GM12878 (cell line): ENCODE measurements around the gene MTR. TPM values are rescaled to one million over a fixed set of nuclear protein-coding genes. Genes with fewer than 3 reads are reported as not detected.

ENCODE experiments used
- CHD1 ChIP-seq: IDR thresholded peaks from 2 replicates; pipeline ENCODE4 v1.6.1; 2012; ENCODE audit warnings: low read depth, low read length, improper control_type of control experiment
- EED ChIP-seq: sonication (generic); IDR thresholded peaks from 2 replicates; pipeline ENCODE4 v1.6.1; 2016; ENCODE audit warnings: antibody characterized with exemption, low read depth
- ELK1 ChIP-seq: IDR thresholded peaks from 2 replicates; pipeline ENCODE4 v1.6.1; 2012; ENCODE audit warnings: low read depth, low read length, improper control_type of control experiment
- ETV6 ChIP-seq, 2 experiments: fragments of 450-650 bp in 1 of 2; IDR thresholded peaks in 1 of 2; conservative IDR thresholded peaks in 1 of 2; 2 replicates each; pipeline ENCODE4 v1.6.1; 2014; ENCODE audit warnings: antibody characterized with exemption in 1 of 2, borderline replicate concordance in 1 of 2, low read depth in 1 of 2, mild to moderate bottlenecking in 1 of 2, moderate library complexity in 1 of 2
- EZH2 ChIP-seq: IDR thresholded peaks from 2 replicates; pipeline ENCODE4 v1.6.1; 2012; ENCODE audit warnings: low read depth, mild to moderate bottlenecking, control low read depth, inconsistent platforms, low read length, borderline replicate concordance; ENCODE audit not compliant: control insufficient read depth
- FOS ChIP-seq: IDR thresholded peaks from 3 replicates; pipeline ENCODE4 v1.6.1; 2011; ENCODE audit warnings: borderline replicate concordance; ENCODE audit not compliant: insufficient read length; ENCODE audit errors: extremely low read depth
- HCFC1 ChIP-seq: fragments of 150-350 bp; IDR thresholded peaks from 2 replicates; pipeline ENCODE4 v1.6.1; 2014; ENCODE audit warnings: low read length
- IKZF1 ChIP-seq: fragments of 450-650 bp; conservative IDR thresholded peaks from 2 replicates; pipeline ENCODE4 v1.6.1; 2017; ENCODE audit warnings: antibody characterized with exemption, mild to moderate bottlenecking
- KLF5 ChIP-seq: fragments of 450-650 bp; IDR thresholded peaks from 2 replicates; pipeline ENCODE4 v1.6.1; 2014; ENCODE audit warnings: mild to moderate bottlenecking; ENCODE audit not compliant: partially characterized antibody
- MEF2B ChIP-seq: fragments of 450-650 bp; IDR thresholded peaks from 2 replicates; pipeline ENCODE4 v1.6.1; 2018; ENCODE audit warnings: mild to moderate bottlenecking, moderate library complexity; ENCODE audit not compliant: partially characterized antibody, poor library complexity, severe bottlenecking
- MYB ChIP-seq: fragments of 150-350 bp; IDR thresholded peaks from 2 replicates; pipeline ENCODE4 v1.6.1; 2014; ENCODE audit warnings: mild to moderate bottlenecking, low read depth, low read length, borderline replicate concordance
- NBN ChIP-seq: fragments of 450-650 bp; IDR thresholded peaks from 2 replicates; pipeline ENCODE4 v1.6.1; 2016
- NFIC ChIP-seq: IDR thresholded peaks from 2 replicates; pipeline ENCODE4 v1.6.1; 2012; ENCODE audit warnings: low read depth, mild to moderate bottlenecking, inconsistent platforms, low read length, moderate library complexity
- NR2C1 ChIP-seq: fragments of 450-650 bp; IDR thresholded peaks from 2 replicates; pipeline ENCODE4 v1.6.1; 2017; ENCODE audit warnings: antibody characterized with exemption, mild to moderate bottlenecking, moderate library complexity
- POLR2A ChIP-seq: IDR thresholded peaks from 2 replicates; pipeline ENCODE4 v1.6.1; 2011; ENCODE audit warnings: low read depth, mild to moderate bottlenecking, low read length
- POLR2AphosphoS2 ChIP-seq: IDR thresholded peaks from 2 replicates; pipeline ENCODE4 v1.6.1; 2011; ENCODE audit warnings: low read depth, mild to moderate bottlenecking, low read length, improper control_type of control experiment, moderate library complexity
- POU2F2 ChIP-seq: IDR thresholded peaks from 3 replicates; pipeline ENCODE4 v1.6.1; 2011; ENCODE audit warnings: low read depth, mild to moderate bottlenecking, low read length, borderline replicate concordance
- SMAD5 ChIP-seq: IDR thresholded peaks from 2 replicates; pipeline ENCODE4 v1.6.1; 2016; ENCODE audit warnings: antibody characterized with exemption, low read depth
- SP1 ChIP-seq: IDR thresholded peaks from one replicate; pipeline ENCODE4 v1.6.1; 2011; ENCODE audit warnings: low read depth, low read length
- TCF12 ChIP-seq: IDR thresholded peaks from 2 replicates; pipeline ENCODE4 v1.6.1; 2011; ENCODE audit warnings: low read depth, mild to moderate bottlenecking, low read length
- ZNF622 ChIP-seq: fragments of 450-650 bp; IDR thresholded peaks from 2 replicates; pipeline ENCODE4 v1.6.1; 2017; ENCODE audit warnings: mild to moderate bottlenecking, inconsistent platforms
- polyA plus RNA-seq, 11 experiments: library from polyadenylated mRNA; depleted of rRNA in 4 of 11; unstranded in 6 of 11; stranded (reverse) in 5 of 11; fragments of >200 nt; fragmentation: Nextera tagmentation in 4 of 11; fragmentation: Illumina TruSeq in 1 of 11; extraction: Ambion mirVana in 4 of 11; extraction: Trizol in 1 of 11; gene quantifications; 1 replicate in 1 of 11; 2 replicates in 10 of 11; pipeline versions ENCODE4 v1.2.1 to v1.2.3, GENCODE V29; 2011 to 2016; ENCODE audit warnings: inconsistent platforms in 2 of 11, missing spikeins in 2 of 11, low read depth in 1 of 11
- total RNA-seq, 4 experiments: library from RNA; depleted of rRNA in 3 of 4; stranded (reverse); fragments of >200 nt in 3 of 4; fragmentation: Illumina TruSeq in 1 of 4; extraction: Trizol in 1 of 4; gene quantifications; 2 replicates each; pipeline versions ENCODE4 v1.2.1 to v1.2.3, GENCODE V29; 2013 to 2021
- TF ChIP-seq, protein P1 (sequence below): IDR thresholded peaks from 2 replicates; pipeline ENCODE4 v1.6.1; 2011; ENCODE audit warnings: borderline replicate concordance, low read depth, mild to moderate bottlenecking, moderate library complexity, low read length; ENCODE audit not compliant: insufficient read depth, poor library complexity, severe bottlenecking
- TF ChIP-seq, protein P2 (sequence below): fragments of 450-650 bp; IDR thresholded peaks from 2 replicates; pipeline ENCODE4 v1.6.1; 2017; ENCODE audit warnings: low read depth, mild to moderate bottlenecking, moderate library complexity

MTR gene
- total and polyA plus RNA-seq, 10 of the 15 experiments (the other 5 are each of a cell fraction or from before 2014, with no cell fraction given): 2.4 to 38.7 (median 16.5) TPM

DNA sequence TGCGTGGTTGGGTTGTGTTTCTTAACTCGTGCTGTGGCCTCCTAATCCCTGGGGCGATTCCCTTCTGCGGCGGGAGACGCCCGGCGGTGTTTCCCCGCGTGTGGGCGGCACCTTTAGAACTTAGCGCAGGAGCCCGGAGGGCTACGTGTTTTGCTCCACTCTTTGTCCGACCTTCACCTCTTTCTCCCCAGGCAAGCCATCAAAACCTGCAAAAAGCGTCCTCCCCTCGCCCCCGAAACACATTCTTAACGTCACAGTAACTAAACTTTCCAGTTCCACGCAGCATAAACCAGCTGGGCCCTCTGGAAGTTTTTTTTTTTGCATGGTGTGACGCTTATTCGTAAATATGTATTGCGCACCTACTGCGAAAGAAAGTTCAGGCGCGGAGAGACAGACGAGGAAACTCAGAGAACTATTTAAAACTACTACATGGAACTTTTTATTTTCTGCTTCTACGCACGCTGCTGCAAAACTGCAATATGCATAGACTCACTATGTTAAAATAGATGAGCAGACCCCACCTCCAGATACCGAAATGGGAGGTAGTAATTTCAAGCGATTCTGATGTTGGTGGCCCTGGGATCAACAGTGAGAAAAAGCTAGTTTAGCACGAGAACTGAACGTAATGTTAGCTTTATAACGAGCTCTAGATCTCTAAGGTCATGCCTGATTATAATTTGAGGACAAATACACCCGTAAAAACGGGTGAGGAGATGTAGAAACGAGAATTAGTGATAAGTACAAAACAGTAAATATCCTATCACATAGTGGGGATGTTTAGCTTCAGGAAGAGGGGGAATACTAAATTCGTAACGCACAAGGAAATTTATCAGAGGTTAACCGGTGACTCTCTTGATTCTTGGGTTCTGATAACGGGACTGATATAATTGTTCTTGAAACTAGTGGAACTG is 920 bp downstream of the MTR start (continued):
- TF ChIP-seq TCF12 (0 out of 2 replicates have a peak, but pooled peaks have one; percentile 11), MYB (no peak), POLR2A (no peak), POLR2AphosphoS2 (no peak), EED (peak; percentile 45; the same call in 1 of the 2 replicates), ZNF622 (no peak), ETV6 (conservative IDR thresholded peaks at IDR 0.05 in 1 of 2, IDR thresholded peaks at IDR 0.05 in 1 of 2; ENCODE audit: borderline replicate concordance in 1 of 2, low read depth in 1 of 2) (no peak), KLF5 (no peak), NFIC (no peak), NBN (peak; percentile 85; the same call in 1 of the 2 replicates), SP1 (no peak), POU2F2 (no peak), HCFC1 (no peak), MEF2B (peak; percentile 45), FOS (no peak), NR2C1 (no peak), CHD1 (no peak), IKZF1 (no peak; the same call in 1 of the 2 replicates), ELK1 (no peak), EZH2 (no peak), SMAD5 (no peak)
- TF ChIP-seq, protein P1, sequence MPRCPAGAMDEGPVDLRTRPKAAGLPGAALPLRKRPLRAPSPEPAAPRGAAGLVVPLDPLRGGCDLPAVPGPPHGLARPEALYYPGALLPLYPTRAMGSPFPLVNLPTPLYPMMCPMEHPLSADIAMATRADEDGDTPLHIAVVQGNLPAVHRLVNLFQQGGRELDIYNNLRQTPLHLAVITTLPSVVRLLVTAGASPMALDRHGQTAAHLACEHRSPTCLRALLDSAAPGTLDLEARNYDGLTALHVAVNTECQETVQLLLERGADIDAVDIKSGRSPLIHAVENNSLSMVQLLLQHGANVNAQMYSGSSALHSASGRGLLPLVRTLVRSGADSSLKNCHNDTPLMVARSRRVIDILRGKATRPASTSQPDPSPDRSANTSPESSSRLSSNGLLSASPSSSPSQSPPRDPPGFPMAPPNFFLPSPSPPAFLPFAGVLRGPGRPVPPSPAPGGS: peak; percentile 35
- TF ChIP-seq, protein P2, sequence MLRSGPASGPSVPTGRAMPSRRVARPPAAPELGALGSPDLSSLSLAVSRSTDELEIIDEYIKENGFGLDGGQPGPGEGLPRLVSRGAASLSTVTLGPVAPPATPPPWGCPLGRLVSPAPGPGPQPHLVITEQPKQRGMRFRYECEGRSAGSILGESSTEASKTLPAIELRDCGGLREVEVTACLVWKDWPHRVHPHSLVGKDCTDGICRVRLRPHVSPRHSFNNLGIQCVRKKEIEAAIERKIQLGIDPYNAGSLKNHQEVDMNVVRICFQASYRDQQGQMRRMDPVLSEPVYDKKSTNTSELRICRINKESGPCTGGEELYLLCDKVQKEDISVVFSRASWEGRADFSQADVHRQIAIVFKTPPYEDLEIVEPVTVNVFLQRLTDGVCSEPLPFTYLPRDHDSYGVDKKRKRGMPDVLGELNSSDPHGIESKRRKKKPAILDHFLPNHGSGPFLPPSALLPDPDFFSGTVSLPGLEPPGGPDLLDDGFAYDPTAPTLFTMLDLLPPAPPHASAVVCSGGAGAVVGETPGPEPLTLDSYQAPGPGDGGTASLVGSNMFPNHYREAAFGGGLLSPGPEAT: peak; percentile 63
- TF ChIP-seq, all 136 proteins: peak for 20
